ENCODE data around the gene ATP1B3. TPM values are rescaled to one million over a fixed set of nuclear protein-coding genes. Genes with fewer than 3 reads are reported as not detected.
"Not testable (repeated sequence)": the region's sequence is repeated elsewhere in the genome, so short reads cannot be mapped to it uniquely, and the experiment has no call there.

ATP1B3 gene
- total RNA-seq, 1 donor from 2014 or later = 60.3 TPM

GRCh38 chr3:141894524-141895176 lies 18.2 kb downstream of the ATP1B3 start:
- intact Hi-C loops (cut with DNase I) = no loop called here
- no peak for DNase-seq (ENCODE audit: low spot score)

GRCh38 chr3:141895731-141896130 lies 19.3 kb downstream of the ATP1B3 start:
- intact Hi-C loops (cut with DNase I) = no loop called here
- DNase-seq (ENCODE audit: low spot score) = no peak

GRCh38 chr3:141898908-141899307 lies 22.5 kb downstream of the ATP1B3 start:
- DNase-seq (ENCODE audit: low spot score) = no peak
- intact Hi-C loops (cut with DNase I) = no loop called here

GRCh38 chr3:141900343-141900742 lies 23.9 kb downstream of the ATP1B3 start:
- intact Hi-C loops (cut with DNase I) = no loop called here

GRCh38 chr3:141901914-141902313 lies 25.5 kb downstream of the ATP1B3 start:
- no peak for DNase-seq (ENCODE audit: low spot score)

More at GRCh38 chr3:141900343-141900742, 23.9 kb downstream of the ATP1B3 start:
- DNase-seq (ENCODE audit: low spot score) = no peak

GRCh38 chr3:141904203-141904602 lies 27.8 kb downstream of the ATP1B3 start:
- intact Hi-C loops (cut with DNase I) = no loop called here
- DNase-seq (ENCODE audit: low spot score) = no peak

More at GRCh38 chr3:141901914-141902313, 25.5 kb downstream of the ATP1B3 start:
- intact Hi-C loops (cut with DNase I) = no loop called here

GRCh38 chr3:141905129-141905528 lies 28.7 kb downstream of the ATP1B3 start:
- DNase-seq (ENCODE audit: low spot score) = no peak
- intact Hi-C loops (cut with DNase I) = no loop called here

- intact Hi-C loops (cut with DNase I) = no loop called here
- no peak for DNase-seq (ENCODE audit: low spot score)
Measured at GRCh38 chr3:141909408-141909807, 33.0 kb downstream of the ATP1B3 start.

GRCh38 chr3:141909986-141910385 lies 33.5 kb downstream of the ATP1B3 start:
- intact Hi-C loops (cut with DNase I) = loop anchor here (5.0 kb wide), 1 partner anchor 333 kb away; no protein-coding TSS in a partner anchor
- not testable (repeated sequence) for DNase-seq (ENCODE audit: low spot score)

- intact Hi-C loops (cut with DNase I) = loop anchor here (1.0 to 5.0 kb wide), 2 partner anchors 175 to 336 kb away; partner anchors contain the start of gene RNF7
- DNase-seq (ENCODE audit: low spot score) = no peak
Measured at GRCh38 chr3:141913150-141913811, 36.8 kb downstream of the ATP1B3 start.

- DNase-seq (ENCODE audit: low spot score) = no peak
- intact Hi-C loops (cut with DNase I) = loop anchor here (5.0 kb wide), 1 partner anchor 337 kb away; no protein-coding TSS in a partner anchor
Measured at GRCh38 chr3:141914311-141914710, 37.9 kb downstream of the ATP1B3 start.

GRCh38 chr3:141915016-141915415 lies 38.6 kb downstream of the ATP1B3 start:
- intact Hi-C loops (cut with DNase I) = no loop called here
- DNase-seq (ENCODE audit: low spot score) = no peak

GRCh38 chr3:141915766-141916165 lies 39.3 kb downstream of the ATP1B3 start:
- no peak for DNase-seq (ENCODE audit: low spot score)
- intact Hi-C loops (cut with DNase I) = no loop called here

- intact Hi-C loops (cut with DNase I) = no loop called here
- no peak for DNase-seq (ENCODE audit: low spot score)
Measured at GRCh38 chr3:141920701-141921100, 44.3 kb downstream of the ATP1B3 start.

GRCh38 chr3:141921316-141921715 lies 44.9 kb downstream of the ATP1B3 start:
- intact Hi-C loops (cut with DNase I) = no loop called here

GRCh38 chr3:141925677-141926076 lies 49.2 kb downstream of the ATP1B3 start:
- intact Hi-C loops (cut with DNase I); DNase-seq (ENCODE audit: low spot score): not testable (repeated sequence)

More at GRCh38 chr3:141921316-141921715, 44.9 kb downstream of the ATP1B3 start:
- no peak for DNase-seq (ENCODE audit: low spot score)

- DNase-seq (ENCODE audit: low spot score) = no peak
- intact Hi-C loops (cut with DNase I) = no loop called here
Measured at GRCh38 chr3:141926929-141927328, 50.5 kb downstream of the ATP1B3 start.

GRCh38 chr3:141928631-141929270 lies 52.3 kb downstream of the ATP1B3 start:
- intact Hi-C loops (cut with DNase I) = no loop called here
- DNase-seq (ENCODE audit: low spot score) = no peak

GRCh38 chr3:141929341-141929995 lies 53.0 kb downstream of the ATP1B3 start:
- intact Hi-C loops (cut with DNase I) = no loop called here
- DNase-seq (ENCODE audit: low spot score) = no peak

GRCh38 chr3:141930801-141931200 lies 54.4 kb downstream of the ATP1B3 start:
- no peak for DNase-seq (ENCODE audit: low spot score)
- intact Hi-C loops (cut with DNase I) = no loop called here

Measured in cardiac septum (tissue), 1 donor.